K562 (cell line): ENCODE data around the gene ZMYND15. TPM values are rescaled to one million over a fixed set of nuclear protein-coding genes. Genes with fewer than 3 reads are reported as not detected.
A peak's percentile ranks its signal among the peaks of the same experiment; 100 is the strongest.

Experiments
- C11orf30 ChIP-seq: fragments of 450-650 bp; IDR thresholded peaks from 2 replicates; pipeline ENCODE4 v1.6.1; 2016; ENCODE audit warnings: low read depth, mild to moderate bottlenecking
- CBFB ChIP-seq: sonication (generic); formaldehyde crosslinking; IDR thresholded peaks from 2 replicates; pipeline ENCODE4 v1.4.0; 2020; ENCODE audit warnings: mild to moderate bottlenecking, missing genetic modification reagents
- CHD4 ChIP-seq: fragments of 200-600 bp; sonication (generic); IDR thresholded peaks from 3 replicates; pipeline ENCODE4 v1.6.1; 2012; ENCODE audit warnings: low read depth, mild to moderate bottlenecking, mixed read lengths, low read length, inconsistent platforms; ENCODE audit not compliant: insufficient read depth, insufficient replicate concordance, poor library complexity, severe bottlenecking
- EWSR1 ChIP-seq: fragments of 450-650 bp; IDR thresholded peaks from 2 replicates; pipeline ENCODE4 v1.6.1; 2018; ENCODE audit warnings: borderline replicate concordance, mild to moderate bottlenecking, low read depth, moderate library complexity; ENCODE audit not compliant: partially characterized antibody
- FOXA3 ChIP-seq, 2 experiments: fragments of 450-650 bp in 1 of 2; sonication (generic) in 1 of 2; formaldehyde crosslinking; IDR thresholded peaks in 1 of 2; conservative IDR thresholded peaks in 1 of 2; 2 replicates each; pipeline versions ENCODE4 v1.4.0 to v1.8.0; 2020 to 2022; ENCODE audit warnings: mild to moderate bottlenecking in 2 of 2, missing genetic modification reagents in 1 of 2
- HNRNPK ChIP-seq: fragments of 200-400 bp; formaldehyde crosslinking; IDR thresholded peaks from one replicate; pipeline ENCODE4 v1.6.1; 2018; ENCODE audit warnings: mild to moderate bottlenecking, low read depth, low read length; ENCODE audit not compliant: poor library complexity, severe bottlenecking
- JUND ChIP-seq, 2 experiments: IDR thresholded peaks; 2 replicates in 1 of 2; 3 replicates in 1 of 2; pipeline ENCODE4 v1.6.1; 2011; ENCODE audit warnings: borderline replicate concordance in 2 of 2, low read depth in 2 of 2, low read length in 2 of 2, improper control_type of control experiment in 1 of 2, missing biosample characterization in 1 of 2, missing genetic modification characterization in 1 of 2, missing genetic modification reagents in 1 of 2
- KLF6 ChIP-seq: fragments of 250-450 bp; sonication (Bioruptor Pico); IDR thresholded peaks from 2 replicates; pipeline ENCODE4 v1.4.0; 2020; ENCODE audit warnings: mild to moderate bottlenecking, moderate library complexity, borderline replicate concordance
- MAFK ChIP-seq: IDR thresholded peaks from 2 replicates; pipeline ENCODE4 v1.6.1; 2011; ENCODE audit warnings: low read length, improper control_type of control experiment
- MCM5 ChIP-seq: fragments of 450-650 bp; IDR thresholded peaks from 2 replicates; pipeline ENCODE4 v1.6.1; 2016; ENCODE audit warnings: low read depth
- NONO ChIP-seq, 2 experiments: fragments of 200-400 bp in 1 of 2; fragments of 450-650 bp in 1 of 2; formaldehyde crosslinking in 1 of 2; IDR thresholded peaks; 2 replicates each; pipeline ENCODE4 v1.6.1; 2017; ENCODE audit warnings: low read depth in 2 of 2, mild to moderate bottlenecking in 2 of 2, moderate library complexity in 2 of 2, low read length in 1 of 2
- NR2C1 ChIP-seq, 2 experiments: fragments of 450-650 bp; IDR thresholded peaks; 2 replicates each; pipeline ENCODE4 v1.6.1; 2017; ENCODE audit warnings: mild to moderate bottlenecking in 2 of 2, antibody characterized with exemption in 1 of 2, inconsistent platforms in 1 of 2, missing compliant biosample characterization in 1 of 2, missing genetic modification characterization in 1 of 2
- SOX6 ChIP-seq: fragments of 450-650 bp; IDR thresholded peaks from 2 replicates; pipeline ENCODE4 v1.6.1; 2014; ENCODE audit warnings: mild to moderate bottlenecking
- TAF7 ChIP-seq: fragments of 450-650 bp; IDR thresholded peaks from 2 replicates; pipeline ENCODE4 v1.6.1; 2016; ENCODE audit warnings: missing genetic modification characterization, missing compliant biosample characterization
- ZBTB1 ChIP-seq: sonication (generic); formaldehyde crosslinking; IDR thresholded peaks from 2 replicates; pipeline ENCODE4 v1.8.1; 2023; ENCODE audit warnings: missing genetic modification reagents, low read depth, mild to moderate bottlenecking, borderline replicate concordance
- ZNF316 ChIP-seq: fragments of 450-650 bp; IDR thresholded peaks from 2 replicates; pipeline ENCODE4 v1.6.1; 2016
- ZNF589 ChIP-seq: fragments of 200-800 bp; sonication (Bioruptor generic); IDR thresholded peaks from 2 replicates; pipeline ENCODE4 v1.6.1; 2016; ENCODE audit warnings: low read depth, missing genetic modification characterization, missing compliant biosample characterization
- ZNF668 ChIP-seq: fragments of 250-450 bp; sonication (Bioruptor Pico); IDR thresholded peaks from 2 replicates; pipeline ENCODE4 v1.8.0; 2022; ENCODE audit warnings: mild to moderate bottlenecking, inconsistent platforms
- polyA plus RNA-seq, 8 experiments: library from polyadenylated mRNA; depleted of rRNA in 4 of 8; stranded (reverse) in 5 of 8; unstranded in 3 of 8; fragments of >200 nt; fragmentation: Nextera tagmentation in 2 of 8; fragmentation: Illumina TruSeq in 1 of 8; extraction: Ambion mirVana in 2 of 8; extraction: Trizol in 1 of 8; gene quantifications; 2 replicates each; pipeline versions ENCODE4 v1.2.1 to v1.2.3, GENCODE V29; 2011 to 2014; ENCODE audit warnings: inconsistent platforms in 1 of 8, missing spikeins in 1 of 8
- total RNA-seq, 7 experiments: library from RNA; depleted of rRNA in 6 of 7; stranded (reverse); fragments of >200 nt in 6 of 7; fragmentation: Illumina TruSeq in 2 of 7; extraction: Trizol in 2 of 7; gene quantifications; 2 replicates each; pipeline versions ENCODE4 v1.2.1 to v1.2.3, GENCODE V29; 2011 to 2021; ENCODE audit warnings: low replicate concordance in 1 of 7
- TF ChIP-seq, protein P1 (sequence below): fragments of 150-350 bp; IDR thresholded peaks from 2 replicates; pipeline ENCODE4 v1.6.1; 2014; ENCODE audit warnings: low read depth, mild to moderate bottlenecking, low read length, borderline replicate concordance
- TF ChIP-seq, protein P2 (sequence below), 3 experiments: fragments of 200-800 bp in 1 of 3; sonication (Bioruptor generic) in 1 of 3; sonication (generic) in 1 of 3; formaldehyde crosslinking in 1 of 3; IDR thresholded peaks; 2 replicates each; pipeline versions ENCODE4 v1.6.1 to v1.8.0; 2016 to 2022; ENCODE audit warnings: mild to moderate bottlenecking in 2 of 3, missing compliant biosample characterization in 2 of 3, missing genetic modification characterization in 2 of 3, missing genetic modification reagents in 1 of 3

ZMYND15 gene
- total and polyA plus RNA-seq, 9 of the 15 experiments (the other 6 are each of a cell fraction or from before 2014, with no cell fraction given), result 0.09 TPM; not detected in 8

DNA sequence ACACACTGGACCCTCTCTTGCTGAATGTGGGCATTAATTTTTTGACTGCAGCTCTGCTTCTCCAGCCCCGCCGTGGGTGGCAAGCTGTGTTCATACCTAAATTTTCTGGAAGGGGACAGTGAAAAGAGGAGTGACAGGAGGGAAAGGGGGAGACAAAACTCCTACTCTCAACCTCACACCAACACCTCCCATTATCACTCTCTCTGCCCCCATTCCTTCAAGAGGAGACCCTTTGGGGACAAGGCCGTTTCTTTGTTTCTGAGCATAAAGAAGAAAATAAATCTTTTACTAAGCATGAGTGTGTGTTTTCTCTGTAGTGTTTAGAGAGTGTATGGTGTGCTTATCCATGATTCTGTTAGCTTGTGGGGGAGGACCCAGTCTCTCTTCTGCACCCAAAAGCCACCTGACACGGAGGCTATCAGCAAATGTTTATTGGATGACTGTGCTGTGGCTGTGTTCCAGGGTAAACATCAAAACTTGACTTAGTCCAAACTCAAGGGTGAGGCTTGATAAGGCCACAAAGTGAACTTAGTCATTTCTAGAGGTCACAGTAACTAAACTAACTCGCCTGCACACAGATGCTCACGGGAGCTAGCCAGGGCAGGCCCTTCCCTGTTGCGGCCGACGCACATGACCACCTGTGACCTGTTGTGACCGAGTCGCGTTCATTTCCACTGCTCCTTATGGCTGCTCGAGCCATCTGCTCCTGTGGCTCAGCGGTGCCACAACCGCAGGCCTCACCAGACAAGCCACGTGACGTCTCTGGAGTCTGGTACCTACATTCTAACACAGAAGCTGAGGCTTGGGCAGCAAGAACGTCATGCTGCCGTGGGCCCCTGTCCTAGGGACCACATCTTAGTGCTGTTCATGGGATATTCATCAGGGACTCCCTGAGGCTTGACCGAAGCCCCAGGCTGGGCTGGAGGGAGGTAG lies 18.2 kb upstream of the ZMYND15 start (continued):
- TF ChIP-seq, protein P1, sequence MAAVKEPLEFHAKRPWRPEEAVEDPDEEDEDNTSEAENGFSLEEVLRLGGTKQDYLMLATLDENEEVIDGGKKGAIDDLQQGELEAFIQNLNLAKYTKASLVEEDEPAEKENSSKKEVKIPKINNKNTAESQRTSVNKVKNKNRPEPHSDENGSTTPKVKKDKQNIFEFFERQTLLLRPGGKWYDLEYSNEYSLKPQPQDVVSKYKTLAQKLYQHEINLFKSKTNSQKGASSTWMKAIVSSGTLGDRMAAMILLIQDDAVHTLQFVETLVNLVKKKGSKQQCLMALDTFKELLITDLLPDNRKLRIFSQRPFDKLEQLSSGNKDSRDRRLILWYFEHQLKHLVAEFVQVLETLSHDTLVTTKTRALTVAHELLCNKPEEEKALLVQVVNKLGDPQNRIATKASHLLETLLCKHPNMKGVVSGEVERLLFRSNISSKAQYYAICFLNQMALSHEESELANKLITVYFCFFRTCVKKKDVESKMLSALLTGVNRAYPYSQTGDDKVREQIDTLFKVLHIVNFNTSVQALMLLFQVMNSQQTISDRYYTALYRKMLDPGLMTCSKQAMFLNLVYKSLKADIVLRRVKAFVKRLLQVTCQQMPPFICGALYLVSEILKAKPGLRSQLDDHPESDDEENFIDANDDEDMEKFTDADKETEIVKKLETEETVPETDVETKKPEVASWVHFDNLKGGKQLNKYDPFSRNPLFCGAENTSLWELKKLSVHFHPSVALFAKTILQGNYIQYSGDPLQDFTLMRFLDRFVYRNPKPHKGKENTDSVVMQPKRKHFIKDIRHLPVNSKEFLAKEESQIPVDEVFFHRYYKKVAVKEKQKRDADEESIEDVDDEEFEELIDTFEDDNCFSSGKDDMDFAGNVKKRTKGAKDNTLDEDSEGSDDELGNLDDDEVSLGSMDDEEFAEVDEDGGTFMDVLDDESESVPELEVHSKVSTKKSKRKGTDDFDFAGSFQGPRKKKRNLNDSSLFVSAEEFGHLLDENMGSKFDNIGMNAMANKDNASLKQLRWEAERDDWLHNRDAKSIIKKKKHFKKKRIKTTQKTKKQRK, result no peak
- TF ChIP-seq SOX6 (peak; percentile 83), FOXA3 (CRISPR knock-in tag; conservative IDR thresholded peaks at IDR 0.05 in 1 of 2, IDR thresholded peaks at IDR 0.05 in 1 of 2) (peak; percentile 94 to 97), NR2C1 (IDR thresholded peaks at IDR 0.05) (peak; percentile 66), NR2C1 (tag; IDR thresholded peaks at IDR 0.05) (peak; percentile 59), ZNF589 (no peak), ZNF668 (CRISPR knock-in tag) (no peak), MCM5 (no peak), HNRNPK (no peak), CHD4 (no peak), EWSR1 (no peak), NONO (IDR thresholded peaks at IDR 0.05; ENCODE audit: low read depth in 2 of 2, low read length in 1 of 2) (peak in 1 of 2 experiments; percentile 17; a peak in 1 of 4 replicates), KLF6 (CRISPR knock-in tag) (no peak), ZNF316 (peak; percentile 35; the same call in 1 of the 2 replicates), MAFK (peak; percentile 38; the same call in 1 of the 2 replicates), ZBTB1 (peak; percentile 92; the same call in 1 of the 2 replicates), CBFB (CRISPR knock-in tag) (peak; percentile 56; the same call in 1 of the 2 replicates), C11orf30 (peak; percentile 49; the same call in 1 of the 2 replicates), JUND (IDR thresholded peaks at IDR 0.05; ENCODE audit: borderline replicate concordance, low read depth, low read length) (peak; percentile 83), JUND (tag; IDR thresholded peaks at IDR 0.05; ENCODE audit: borderline replicate concordance, low read depth, low read length) (peak; percentile 80; the same call in 2 of the 3 replicates), TAF7 (tag) (no peak)
- TF ChIP-seq, protein P2, sequence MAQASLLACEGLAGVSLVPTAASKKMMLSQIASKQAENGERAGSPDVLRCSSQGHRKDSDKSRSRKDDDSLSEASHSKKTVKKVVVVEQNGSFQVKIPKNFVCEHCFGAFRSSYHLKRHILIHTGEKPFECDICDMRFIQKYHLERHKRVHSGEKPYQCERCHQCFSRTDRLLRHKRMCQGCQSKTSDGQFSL (CRISPR knock-in tag; IDR thresholded peaks at IDR 0.05), result no peak
- TF ChIP-seq, protein P2 (tag; IDR thresholded peaks at IDR 0.05), result no peak
